KMS-11 (cell line): ENCODE data around the gene ACR.

Source experiments
- H2AFZ ChIP-seq: fragments of 200-600 bp; sonication (generic); 2 replicates; pipeline ENCODE4 v1.6.1; 2016; ENCODE audit warnings: antibody characterized with exemption, mixed run types, low read depth
- H3K27ac ChIP-seq: fragments of 200-600 bp; sonication (generic); 2 replicates; pipeline ENCODE4 v1.6.1; 2016; ENCODE audit warnings: mild to moderate bottlenecking, mixed run types
- H3K27me3 ChIP-seq: fragments of 200-600 bp; sonication (generic); 2 replicates; pipeline ENCODE4 v1.6.1; 2017; ENCODE audit warnings: mild to moderate bottlenecking, low read depth, mixed run types, moderate library complexity; ENCODE audit not compliant: insufficient read depth
- H3K36me3 ChIP-seq: fragments of 200-600 bp; sonication (generic); 2 replicates; pipeline ENCODE4 v1.6.1; 2017; ENCODE audit warnings: mild to moderate bottlenecking, mixed run types; ENCODE audit not compliant: insufficient read depth
- H3K4me1 ChIP-seq: fragments of 200-600 bp; sonication (generic); 2 replicates; pipeline ENCODE4 v1.6.1; 2016; ENCODE audit warnings: mild to moderate bottlenecking, low read depth, mixed run types; ENCODE audit not compliant: poor library complexity, severe bottlenecking
- H3K4me2 ChIP-seq: fragments of 200-600 bp; sonication (generic); 2 replicates; pipeline ENCODE4 v1.7.0; 2016; ENCODE audit warnings: mild to moderate bottlenecking, mixed run types
- H3K4me3 ChIP-seq: fragments of 200-600 bp; sonication (generic); IDR thresholded peaks from 2 replicates; pipeline ENCODE4 v1.6.1; 2017; ENCODE audit warnings: low read depth, low read length, mixed read lengths; ENCODE audit not compliant: insufficient read depth
- H3K79me2 ChIP-seq: fragments of 200-600 bp; sonication (generic); 2 replicates; pipeline ENCODE4 v1.6.1; 2016; ENCODE audit warnings: low read depth, mixed run types; ENCODE audit not compliant: insufficient read depth
- H3K9ac ChIP-seq: fragments of 200-600 bp; sonication (generic); 2 replicates; pipeline ENCODE4 v1.6.1; 2016; ENCODE audit warnings: mild to moderate bottlenecking, mixed run types
- H4K20me1 ChIP-seq: fragments of 200-600 bp; sonication (generic); 2 replicates; pipeline ENCODE4 v1.6.1; 2016; ENCODE audit warnings: mild to moderate bottlenecking, mixed run types; ENCODE audit not compliant: insufficient read depth
- TF ChIP-seq, protein P1 (sequence below): fragments of 200-600 bp; sonication (generic); conservative IDR thresholded peaks from 2 replicates; pipeline ENCODE4 v1.6.1; 2017; ENCODE audit warnings: low read depth, mild to moderate bottlenecking, antibody characterized with exemption, low read length, moderate library complexity, mixed read lengths

ACR gene

DNA sequence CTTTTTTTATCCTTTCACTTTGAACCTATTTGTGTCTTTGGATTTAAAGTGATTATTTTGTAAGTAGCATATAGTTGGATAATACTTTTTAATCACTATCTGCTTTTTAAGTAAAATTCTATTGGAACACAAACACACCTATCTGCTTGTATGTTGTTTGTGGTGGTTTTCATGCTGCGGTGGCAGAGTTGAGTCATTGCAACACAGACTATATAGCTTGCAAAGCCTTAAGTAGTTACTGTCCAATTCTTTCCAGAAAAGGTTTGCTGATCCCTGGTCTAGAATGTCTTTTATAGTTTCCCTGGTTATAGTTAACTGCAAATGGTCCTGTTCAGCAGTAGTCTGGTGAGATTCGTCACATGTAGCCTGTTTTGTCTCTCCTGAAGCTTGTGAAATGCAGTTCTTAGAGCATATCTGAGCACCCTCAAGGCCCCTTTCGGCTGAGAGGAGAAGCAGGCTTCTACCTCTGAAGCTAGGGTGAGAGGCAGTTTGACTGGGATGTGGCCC, 43.9 kb upstream of the ACR start:
- H2AFZ ChIP-seq = no peak overlapping the region
- no peaks in the 10 kb centered on the region for H3K36me3 ChIP-seq
- peaks cover 8% of the 10 kb centered on the region for H3K4me1 ChIP-seq
- no peak overlapping the region for H3K4me3 ChIP-seq
- no peak overlapping the region for H3K9ac ChIP-seq
- H3K79me2 ChIP-seq = no peaks in the 10 kb centered on the region
- TF ChIP-seq, protein P1, sequence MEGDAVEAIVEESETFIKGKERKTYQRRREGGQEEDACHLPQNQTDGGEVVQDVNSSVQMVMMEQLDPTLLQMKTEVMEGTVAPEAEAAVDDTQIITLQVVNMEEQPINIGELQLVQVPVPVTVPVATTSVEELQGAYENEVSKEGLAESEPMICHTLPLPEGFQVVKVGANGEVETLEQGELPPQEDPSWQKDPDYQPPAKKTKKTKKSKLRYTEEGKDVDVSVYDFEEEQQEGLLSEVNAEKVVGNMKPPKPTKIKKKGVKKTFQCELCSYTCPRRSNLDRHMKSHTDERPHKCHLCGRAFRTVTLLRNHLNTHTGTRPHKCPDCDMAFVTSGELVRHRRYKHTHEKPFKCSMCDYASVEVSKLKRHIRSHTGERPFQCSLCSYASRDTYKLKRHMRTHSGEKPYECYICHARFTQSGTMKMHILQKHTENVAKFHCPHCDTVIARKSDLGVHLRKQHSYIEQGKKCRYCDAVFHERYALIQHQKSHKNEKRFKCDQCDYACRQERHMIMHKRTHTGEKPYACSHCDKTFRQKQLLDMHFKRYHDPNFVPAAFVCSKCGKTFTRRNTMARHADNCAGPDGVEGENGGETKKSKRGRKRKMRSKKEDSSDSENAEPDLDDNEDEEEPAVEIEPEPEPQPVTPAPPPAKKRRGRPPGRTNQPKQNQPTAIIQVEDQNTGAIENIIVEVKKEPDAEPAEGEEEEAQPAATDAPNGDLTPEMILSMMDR = no peak
- H3K27me3 ChIP-seq = no peaks in the 10 kb centered on the region
- H3K4me2 ChIP-seq = no peak overlapping the region
- H3K27ac ChIP-seq = no peak overlapping the region
- no peaks in the 10 kb centered on the region for H4K20me1 ChIP-seq

DNA sequence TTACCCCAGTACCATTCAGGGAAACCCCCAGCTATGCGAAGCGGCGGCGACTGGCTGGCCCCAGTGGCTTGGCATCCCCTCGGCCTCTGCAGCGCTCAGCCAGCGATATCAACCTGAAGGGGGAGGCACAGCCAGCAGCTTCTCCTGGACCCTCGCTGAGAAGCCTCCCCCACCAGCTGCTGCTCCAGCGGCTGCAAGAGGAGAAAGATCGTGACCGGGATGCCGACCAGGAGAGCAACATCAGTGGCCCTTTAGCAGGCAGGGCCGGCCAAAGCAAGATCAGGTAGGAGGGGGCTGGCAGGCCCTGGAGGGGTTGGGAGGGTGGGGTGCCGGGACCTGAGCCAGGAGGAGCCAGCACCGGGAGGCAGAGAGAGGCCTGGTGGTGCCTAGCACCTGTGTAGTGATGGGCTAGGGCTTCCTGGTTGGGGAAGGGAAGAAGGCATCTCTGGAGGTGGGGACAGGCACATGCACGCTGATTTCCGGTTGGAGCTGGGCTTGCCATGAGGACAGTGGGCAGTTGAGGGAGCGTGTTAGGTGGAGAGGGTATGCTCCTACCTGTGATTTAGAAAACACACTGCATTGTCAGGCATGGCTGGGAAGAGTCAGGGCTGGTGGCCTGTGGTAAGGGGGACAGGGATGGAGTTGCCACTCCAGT, 43.1 kb upstream of the ACR start:
- TF ChIP-seq, protein P1 = no peak
- no peak overlapping the region for H2AFZ ChIP-seq
- H3K4me2 ChIP-seq = no peak overlapping the region

DNA sequence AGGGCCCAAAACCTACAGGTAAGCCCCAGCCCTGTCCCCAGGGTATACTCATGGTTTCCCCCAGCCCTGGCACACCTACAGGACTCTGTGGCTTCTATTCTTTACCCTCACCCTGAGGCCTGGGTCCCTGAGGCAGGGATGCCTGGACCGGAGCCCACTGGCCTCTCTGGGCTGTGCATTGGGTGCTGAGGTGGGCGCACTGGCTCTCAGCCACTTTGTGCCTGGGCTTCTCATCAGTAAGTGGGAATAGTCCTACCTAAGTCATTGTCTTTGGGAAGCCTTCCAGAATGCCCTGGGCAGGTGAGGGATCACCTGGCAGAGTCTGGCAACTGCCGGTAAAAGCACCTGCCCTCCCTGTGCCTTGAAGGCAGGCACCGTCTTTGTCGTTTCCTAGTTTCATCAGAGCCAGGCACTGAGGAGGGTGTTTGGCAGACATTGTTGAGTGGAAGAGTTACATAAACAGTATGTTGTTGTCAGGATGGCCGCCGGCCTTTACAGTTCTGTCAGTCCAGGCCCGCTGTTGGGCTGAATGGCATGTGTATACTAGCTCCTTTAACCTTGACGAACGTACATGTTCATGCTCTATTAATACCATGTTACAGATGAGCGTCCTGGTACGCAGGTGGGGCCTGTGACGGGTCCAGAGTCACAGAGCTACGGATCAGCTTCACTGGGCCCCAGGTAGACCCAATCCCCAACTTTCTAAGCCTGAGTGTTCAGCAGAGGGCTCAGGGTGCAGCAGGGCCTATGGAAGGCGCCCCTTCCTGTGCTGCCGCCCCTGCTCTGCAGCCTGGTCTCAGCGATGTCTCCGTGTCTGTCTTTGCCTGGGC, 42.4 kb upstream of the ACR start:
- Histone ChIP-seq H3K27ac (no peak overlapping the region), H3K4me1 (peaks cover 8% of the 10 kb centered on the region), H3K36me3 (no peaks in the 10 kb centered on the region), H3K4me3 (no peak overlapping the region), H3K27me3 (no peaks in the 10 kb centered on the region), H3K79me2 (no peaks in the 10 kb centered on the region), H2AFZ (no peak overlapping the region), H3K9ac (no peak overlapping the region), H4K20me1 (no peaks in the 10 kb centered on the region), H3K4me2 (no peak overlapping the region)
- TF ChIP-seq, protein P1 = no peak

More for the DNA sequence above, 43.1 kb upstream of the ACR start:
- Histone ChIP-seq H3K4me3 (no peak overlapping the region), H3K4me1 (peaks cover 8% of the 10 kb centered on the region), H3K79me2 (no peaks in the 10 kb centered on the region), H3K27ac (no peak overlapping the region), H3K9ac (no peak overlapping the region), H3K36me3 (no peaks in the 10 kb centered on the region), H3K27me3 (no peaks in the 10 kb centered on the region), H4K20me1 (no peaks in the 10 kb centered on the region)

DNA sequence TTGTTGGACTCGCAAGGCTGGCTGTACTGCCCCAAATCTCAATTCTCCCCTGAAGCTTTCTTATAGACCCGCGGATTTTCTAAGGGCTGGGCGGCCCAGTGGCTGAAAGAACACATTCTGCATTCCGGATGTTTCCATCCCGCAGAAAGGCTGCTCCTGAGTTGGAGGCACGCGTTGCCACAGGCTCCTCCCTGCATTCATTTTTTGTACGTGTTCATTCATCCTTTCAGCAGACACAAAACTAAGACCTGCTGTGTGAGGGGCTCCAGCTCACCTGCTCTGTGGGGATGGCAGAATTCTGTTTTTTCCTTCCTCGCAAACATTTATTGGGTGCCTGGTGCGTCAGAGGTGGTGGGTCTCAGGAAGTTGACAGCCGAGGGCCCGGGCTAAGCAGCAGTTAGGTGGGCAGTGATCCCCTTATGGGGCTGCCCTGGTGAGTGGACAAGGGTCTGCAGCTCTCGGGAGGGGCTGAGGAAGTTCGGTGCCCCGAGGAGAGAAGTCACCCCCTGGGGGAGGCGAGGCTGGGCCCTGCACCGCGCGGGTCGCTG, 41.7 kb upstream of the ACR start:
- Histone ChIP-seq H4K20me1 (no peaks in the 10 kb centered on the region), H3K4me3 (no peak overlapping the region), H3K4me2 (no peak overlapping the region), H2AFZ (no peak overlapping the region), H3K4me1 (peaks cover 8% of the 10 kb centered on the region), H3K79me2 (no peaks in the 10 kb centered on the region), H3K36me3 (no peaks in the 10 kb centered on the region), H3K27me3 (no peaks in the 10 kb centered on the region), H3K9ac (no peak overlapping the region), H3K27ac (no peak overlapping the region)
- TF ChIP-seq, protein P1 = no peak
